HEK293 (cell line): ENCODE measurements around the gene PCSK5.

Experiments used
- CTCF ChIA-PET: fragments of 350-600 bp; formaldehyde crosslinking; extraction: SDS; loops from one replicate; lab custom pipeline; 2021; ENCODE audit warnings: antibody characterized with exemption; lab: Yijun Ruan, JAX
- POLR2A ChIA-PET: fragments of 300-600 bp; formaldehyde crosslinking; extraction: SDS; loops from one replicate; lab custom pipeline; 2020; ENCODE audit warnings: antibody characterized with exemption, inconsistent platforms; lab: Yijun Ruan, JAX
- H3K27ac ChIP-seq: fragments of 200-500 bp; sonication (Bioruptor generic); 2 replicates; pipeline ENCODE4 v1.5.1; 2014; ENCODE audit warnings: low read depth, low read length, control low read depth, inconsistent platforms; ENCODE audit errors: extremely low read depth
- H3K36me3 ChIP-seq, 2 experiments: fragments of 200-500 bp in 1 of 2; sonication (Bioruptor generic) in 1 of 2; 1 replicate in 1 of 2; 2 replicates in 1 of 2; pipeline ENCODE4 v1.5.1; 2014 to 2017; ENCODE audit warnings: inconsistent platforms in 2 of 2, low read length in 2 of 2; ENCODE audit not compliant: control insufficient read depth in 2 of 2, insufficient read depth in 1 of 2
- H3K4me1 ChIP-seq: fragments of 200-500 bp; sonication (Bioruptor generic); 2 replicates; pipeline ENCODE4 v1.5.1; 2014; ENCODE audit warnings: mild to moderate bottlenecking, low read length, inconsistent platforms; ENCODE audit not compliant: control insufficient read depth, insufficient read depth
- H3K4me3 ChIP-seq: 2 replicates; pipeline ENCODE4 v1.5.1; 2011; ENCODE audit warnings: low read depth, mild to moderate bottlenecking, control low read depth, low read length, moderate library complexity
- H3K9me3 ChIP-seq: fragments of 200-500 bp; sonication (Bioruptor generic); 2 replicates; pipeline ENCODE4 v1.5.1; 2014; ENCODE audit warnings: low read depth, low read length, inconsistent platforms; ENCODE audit not compliant: control insufficient read depth, insufficient read depth
- BCL6B ChIP-seq: fragments of 450-650 bp; formaldehyde crosslinking; IDR thresholded peaks from 2 replicates; pipeline ENCODE4 v1.5.1; 2017; ENCODE audit warnings: missing biosample characterization, missing genetic modification characterization
- GLIS2 ChIP-seq: fragments of 450-650 bp; formaldehyde crosslinking; IDR thresholded peaks from 2 replicates; pipeline ENCODE4 v1.5.1; 2016; ENCODE audit warnings: missing biosample characterization, missing genetic modification characterization
- IKZF3 ChIP-seq: fragments of 450-650 bp; IDR thresholded peaks from 2 replicates; pipeline ENCODE4 v1.5.0; 2018; ENCODE audit warnings: missing biosample characterization, mild to moderate bottlenecking, missing genetic modification characterization, moderate library complexity
- KLF17 ChIP-seq: fragments of 450-650 bp; formaldehyde crosslinking; IDR thresholded peaks from 2 replicates; pipeline ENCODE4 v1.5.1; 2016; ENCODE audit warnings: missing biosample characterization, missing genetic modification characterization
- OSR2 ChIP-seq: fragments of 450-650 bp; formaldehyde crosslinking; IDR thresholded peaks from 2 replicates; pipeline ENCODE4 v1.5.1; 2016; ENCODE audit warnings: missing biosample characterization, missing genetic modification characterization
- PRDM6 ChIP-seq: fragments of 450-650 bp; formaldehyde crosslinking; IDR thresholded peaks from 2 replicates; pipeline ENCODE4 v1.5.1; 2017; ENCODE audit warnings: missing biosample characterization, missing genetic modification characterization
- SP2 ChIP-seq: fragments of 450-650 bp; formaldehyde crosslinking; IDR thresholded peaks from 2 replicates; pipeline ENCODE4 v1.5.1; 2016; ENCODE audit warnings: missing biosample characterization, missing genetic modification characterization
- ZBTB1 ChIP-seq: fragments of 450-650 bp; formaldehyde crosslinking; IDR thresholded peaks from 2 replicates; pipeline ENCODE4 v1.5.1; 2016; ENCODE audit warnings: missing biosample characterization, missing genetic modification characterization
- ZNF16 ChIP-seq: fragments of 450-650 bp; formaldehyde crosslinking; IDR thresholded peaks from 2 replicates; pipeline ENCODE4 v1.5.1; 2016; ENCODE audit warnings: low read depth, missing biosample characterization, missing genetic modification characterization
- ZNF211 ChIP-seq: fragments of 450-650 bp; formaldehyde crosslinking; IDR thresholded peaks from 2 replicates; pipeline ENCODE4 v1.5.1; 2016; ENCODE audit warnings: low read depth, missing biosample characterization, missing genetic modification characterization
- ZNF274 ChIP-seq, 2 experiments: fragments of 200-500 bp in 1 of 2; fragments of 450-650 bp in 1 of 2; sonication (Bioruptor generic) in 1 of 2; formaldehyde crosslinking in 1 of 2; IDR thresholded peaks; 2 replicates each; pipeline versions ENCODE4 v1.5.1 to v1.6.1; 2014 to 2016; ENCODE audit warnings: borderline replicate concordance in 1 of 2, inconsistent platforms in 1 of 2, low read length in 1 of 2, missing biosample characterization in 1 of 2, missing genetic modification characterization in 1 of 2
- ZNF398 ChIP-seq: fragments of 450-650 bp; formaldehyde crosslinking; IDR thresholded peaks from 2 replicates; pipeline ENCODE4 v1.5.1; 2017; ENCODE audit warnings: missing biosample characterization, missing genetic modification characterization
- ZNF449 ChIP-seq: fragments of 450-650 bp; formaldehyde crosslinking; IDR thresholded peaks from 2 replicates; pipeline ENCODE4 v1.5.1; 2017; ENCODE audit warnings: missing biosample characterization, mild to moderate bottlenecking, missing genetic modification characterization, moderate library complexity
- ZNF510 ChIP-seq: fragments of 450-650 bp; formaldehyde crosslinking; IDR thresholded peaks from 2 replicates; pipeline ENCODE4 v1.5.1; 2018; ENCODE audit warnings: mild to moderate bottlenecking, missing genetic modification characterization, missing biosample characterization; ENCODE audit not compliant: insufficient replicate concordance
- ZNF530 ChIP-seq: fragments of 450-650 bp; formaldehyde crosslinking; IDR thresholded peaks from 2 replicates; pipeline ENCODE4 v1.5.1; 2016; ENCODE audit warnings: low read depth, missing biosample characterization, missing genetic modification characterization
- ZNF558 ChIP-seq: fragments of 450-650 bp; formaldehyde crosslinking; IDR thresholded peaks from 2 replicates; pipeline ENCODE4 v1.5.1; 2016; ENCODE audit warnings: missing biosample characterization, missing genetic modification characterization
- ZNF624 ChIP-seq: fragments of 450-650 bp; formaldehyde crosslinking; IDR thresholded peaks from 2 replicates; pipeline ENCODE4 v1.5.1; 2017; ENCODE audit warnings: missing biosample characterization, missing genetic modification characterization
- ZNF626 ChIP-seq: fragments of 450-650 bp; sonication (Bioruptor Pico); formaldehyde crosslinking; IDR thresholded peaks from 2 replicates; pipeline ENCODE4 v1.5.1; 2018; ENCODE audit warnings: missing biosample characterization, missing genetic modification characterization, inconsistent platforms
- ZNF704 ChIP-seq: fragments of 450-650 bp; formaldehyde crosslinking; IDR thresholded peaks from 2 replicates; pipeline ENCODE4 v1.5.1; 2016; ENCODE audit warnings: missing biosample characterization, missing genetic modification characterization
- ZNF776 ChIP-seq: fragments of 450-650 bp; formaldehyde crosslinking; IDR thresholded peaks from 2 replicates; pipeline ENCODE4 v1.5.0; 2017; ENCODE audit warnings: missing biosample characterization, missing genetic modification characterization, borderline replicate concordance
- ZNF785 ChIP-seq: fragments of 450-650 bp; formaldehyde crosslinking; IDR thresholded peaks from 2 replicates; pipeline ENCODE4 v1.5.1; 2016; ENCODE audit warnings: missing biosample characterization, missing genetic modification characterization
- TF ChIP-seq, protein P1 (sequence below): fragments of 450-650 bp; formaldehyde crosslinking; IDR thresholded peaks from 2 replicates; pipeline ENCODE4 v1.5.1; 2016; ENCODE audit warnings: missing biosample characterization, missing genetic modification characterization

Gene PCSK5

DNA sequence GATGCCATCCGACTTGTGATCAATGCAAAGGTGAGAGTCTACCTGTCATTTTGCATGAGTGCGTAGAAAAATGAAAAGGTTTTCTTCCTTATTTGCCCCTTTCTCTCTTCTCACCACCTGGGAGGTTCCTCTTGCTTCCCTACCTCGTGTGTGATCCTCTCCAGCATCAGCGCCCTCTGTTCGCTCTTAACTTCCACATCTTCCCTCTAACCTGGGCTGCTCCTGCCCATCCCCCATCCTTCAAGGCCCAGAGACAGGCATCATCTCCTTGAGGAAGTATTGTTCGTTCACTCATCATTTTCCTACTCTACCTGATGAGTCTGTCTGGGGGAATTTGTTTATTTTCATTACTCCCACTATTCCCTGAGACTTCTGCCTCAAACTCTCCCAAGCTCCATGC lies 447.9 kb downstream of the PCSK5 start:
- H3K27ac ChIP-seq: no peak overlapping the region
- H3K4me1 ChIP-seq: peaks cover 3% of the 10 kb centered on the region; the same call in 1 of the 2 replicates
- no peaks in the 10 kb centered on the region for H3K9me3 ChIP-seq
- no peak overlapping the region for H3K4me3 ChIP-seq
- TF ChIP-seq GLIS2: no peak
- no peak for TF ChIP-seq ZNF398 (tag by site-specific recombination)
- TF ChIP-seq ZBTB1 (tag by site-specific recombination): no peak
- no peak for TF ChIP-seq BCL6B (tag by site-specific recombination)
- no peak for TF ChIP-seq ZNF624 (tag by site-specific recombination)
- TF ChIP-seq, protein P1, sequence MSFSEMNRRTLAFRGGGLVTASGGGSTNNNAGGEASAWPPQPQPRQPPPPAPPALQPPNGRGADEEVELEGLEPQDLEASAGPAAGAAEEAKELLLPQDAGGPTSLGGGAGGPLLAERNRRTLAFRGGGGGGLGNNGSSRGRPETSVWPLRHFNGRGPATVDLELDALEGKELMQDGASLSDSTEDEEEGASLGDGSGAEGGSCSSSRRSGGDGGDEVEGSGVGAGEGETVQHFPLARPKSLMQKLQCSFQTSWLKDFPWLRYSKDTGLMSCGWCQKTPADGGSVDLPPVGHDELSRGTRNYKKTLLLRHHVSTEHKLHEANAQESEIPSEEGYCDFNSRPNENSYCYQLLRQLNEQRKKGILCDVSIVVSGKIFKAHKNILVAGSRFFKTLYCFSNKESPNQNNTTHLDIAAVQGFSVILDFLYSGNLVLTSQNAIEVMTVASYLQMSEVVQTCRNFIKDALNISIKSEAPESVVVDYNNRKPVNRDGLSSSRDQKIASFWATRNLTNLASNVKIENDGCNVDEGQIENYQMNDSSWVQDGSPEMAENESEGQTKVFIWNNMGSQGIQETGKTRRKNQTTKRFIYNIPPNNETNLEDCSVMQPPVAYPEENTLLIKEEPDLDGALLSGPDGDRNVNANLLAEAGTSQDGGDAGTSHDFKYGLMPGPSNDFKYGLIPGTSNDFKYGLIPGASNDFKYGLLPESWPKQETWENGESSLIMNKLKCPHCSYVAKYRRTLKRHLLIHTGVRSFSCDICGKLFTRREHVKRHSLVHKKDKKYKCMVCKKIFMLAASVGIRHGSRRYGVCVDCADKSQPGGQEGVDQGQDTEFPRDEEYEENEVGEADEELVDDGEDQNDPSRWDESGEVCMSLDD (tag by site-specific recombination): no peak
- no peak for TF ChIP-seq SP2 (tag by site-specific recombination)
- TF ChIP-seq ZNF449 (tag by site-specific recombination): no peak
- TF ChIP-seq ZNF704 (tag by site-specific recombination): no peak
- TF ChIP-seq ZNF510 (tag by site-specific recombination): no peak
- no peak for TF ChIP-seq KLF17
- no peak for TF ChIP-seq ZNF785 (tag by site-specific recombination)
- no peak for TF ChIP-seq ZNF776 (tag by site-specific recombination)
- CTCF ChIA-PET: interaction anchor here (1.0 to 1.6 kb wide), 2 partner anchors 14 to 24 kb away, joined by 3 read pairs; no protein-coding TSS in a partner anchor
- POLR2A ChIA-PET: interaction anchor here (0.6 to 1.2 kb wide), 3 partner anchors 42 to 56 kb away, joined by 3 to 6 read pairs (median 5); partner anchors contain the start of gene RFK
- no peaks in the 10 kb centered on the region for H3K36me3 ChIP-seq

DNA sequence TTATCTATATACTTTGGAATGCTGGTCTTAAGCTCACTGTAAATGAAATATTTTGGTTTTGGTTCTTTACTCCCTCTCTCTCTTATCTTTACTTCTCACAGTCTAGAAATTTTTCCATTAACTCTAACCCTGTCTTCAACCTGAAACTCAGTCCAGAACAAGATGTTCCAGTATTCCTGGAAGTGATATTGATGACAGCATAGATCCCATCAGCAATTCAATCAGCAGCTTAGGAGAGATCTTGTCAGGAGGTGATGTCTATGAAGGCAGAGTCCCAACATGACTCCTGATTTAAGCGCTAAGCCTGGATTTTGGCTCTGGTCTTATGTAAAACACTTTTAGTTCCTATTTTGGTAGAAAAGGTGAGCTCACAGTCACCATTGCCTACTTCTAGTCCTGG lies 451.1 kb downstream of the PCSK5 start:
- CTCF ChIA-PET: no interaction called here
- no peak overlapping the region for H3K27ac ChIP-seq
- no peaks in the 10 kb centered on the region for H3K4me1 ChIP-seq
- H3K4me3 ChIP-seq: no peak overlapping the region
- POLR2A ChIA-PET: interaction anchor here (0.8 kb wide), 1 partner anchor 53 kb away, joined by 3 read pairs; the partner anchor contains the start of gene RFK
- no peaks in the 10 kb centered on the region for H3K9me3 ChIP-seq
- H3K36me3 ChIP-seq: no peaks in the 10 kb centered on the region
- TF ChIP-seq OSR2: no peak
- TF ChIP-seq ZNF16 (tag by site-specific recombination): no peak
- TF ChIP-seq ZNF274 (IDR thresholded peaks at IDR 0.05; ENCODE audit: low read length): no peak
- no peak for TF ChIP-seq ZNF274 (tag by site-specific recombination; IDR thresholded peaks at IDR 0.05; ENCODE audit: borderline replicate concordance)
- no peak for TF ChIP-seq ZNF530 (tag by site-specific recombination)
- TF ChIP-seq IKZF3: no peak
- TF ChIP-seq ZNF626 (tag by site-specific recombination): no peak
- no peak for TF ChIP-seq ZNF211
- TF ChIP-seq ZNF558 (tag by site-specific recombination): no peak
- TF ChIP-seq PRDM6 (tag by site-specific recombination): no peak
